OCI-LY7 (cell line): ENCODE data around the gene DNAJC5G. TPM values are rescaled to one million over a fixed set of nuclear protein-coding genes. Genes with fewer than 3 reads are reported as not detected.

ENCODE experiments used
- Bru-seq: library from RNA; stranded (reverse); fragments of 400-500 nt; gene quantifications from one replicate; lab custom pipeline; 2021; lab: Mats Ljungman, UMichigan
- BruChase-seq, 2 experiments: library from RNA; stranded (reverse); fragments of 400-500 nt; gene quantifications; one replicate each; lab custom pipeline; 2021; lab: Mats Ljungman, UMichigan
- BruUV-seq: library from RNA; stranded (reverse); fragments of 400-500 nt; replicated peaks from 2 replicates; lab custom pipeline; 2021; lab: Mats Ljungman, UMichigan
- CTCF ChIA-PET: fragments of 300-600 bp; sonication (Branson Sonifier 250); formaldehyde crosslinking; loops from one replicate; lab custom pipeline; 2022; ENCODE audit warnings: antibody characterized with exemption; ENCODE audit not compliant: unreplicated experiment; lab: Charles Lee
- POLR2A ChIA-PET: fragments of 300-600 bp; sonication (Branson Sonifier 250); formaldehyde crosslinking; loops from one replicate; lab custom pipeline; 2022; ENCODE audit warnings: antibody characterized with exemption; lab: Charles Lee
- DNase-seq: peaks from one replicate; pipeline ENCODE4 v3.0.0-alpha.2; 2015; ENCODE audit warnings: low spot score
- H2AFZ ChIP-seq: fragments of 200-600 bp; sonication (generic), shearing (Covaris generic); 2 replicates; pipeline ENCODE4 v1.6.1; 2014; ENCODE audit warnings: mild to moderate bottlenecking, antibody characterized with exemption, low read length, moderate library complexity
- H3K27ac ChIP-seq: fragments of 200-600 bp; sonication (generic); 2 replicates; pipeline ENCODE4 v1.5.1; 2014; ENCODE audit warnings: mixed run types, low read depth, mild to moderate bottlenecking, moderate library complexity, low read length, inconsistent platforms; ENCODE audit not compliant: poor library complexity, severe bottlenecking
- H3K36me3 ChIP-seq: fragments of 200-600 bp; sonication (generic); 2 replicates; pipeline ENCODE4 v1.6.1; 2014; ENCODE audit warnings: mild to moderate bottlenecking, antibody characterized with exemption, low read length, moderate library complexity, mixed read lengths; ENCODE audit not compliant: insufficient read depth
- H3K4me1 ChIP-seq: fragments of 200-600 bp; sonication (generic); 2 replicates; pipeline ENCODE4 v1.5.1; 2014; ENCODE audit warnings: mild to moderate bottlenecking, low read length; ENCODE audit not compliant: insufficient read depth, poor library complexity, severe bottlenecking
- H3K4me2 ChIP-seq: fragments of 200-600 bp; sonication (generic); 2 replicates; pipeline ENCODE4 v1.6.1; 2014; ENCODE audit warnings: mild to moderate bottlenecking, low read length
- H3K4me3 ChIP-seq: fragments of 200-600 bp; sonication (generic); 2 replicates; pipeline ENCODE4 v1.5.1; 2014; ENCODE audit warnings: mild to moderate bottlenecking, low read depth, low read length; ENCODE audit not compliant: poor library complexity, severe bottlenecking
- H3K79me2 ChIP-seq: fragments of 200-600 bp; sonication (generic); 2 replicates; pipeline ENCODE4 v1.6.1; 2016; ENCODE audit warnings: low read depth, mild to moderate bottlenecking, low read length, moderate library complexity, mixed read lengths; ENCODE audit not compliant: insufficient read depth
- H3K9me2 ChIP-seq: fragments of 200-600 bp; sonication (generic); 2 replicates; pipeline ENCODE4 v1.6.1; 2016; ENCODE audit warnings: mild to moderate bottlenecking, low read length, mixed read lengths; ENCODE audit not compliant: insufficient read depth
- H3K9me3 ChIP-seq: fragments of 200-600 bp; sonication (generic); 2 replicates; pipeline ENCODE4 v1.6.1; 2014; ENCODE audit warnings: mild to moderate bottlenecking, mixed run types, low read length, mixed read lengths
- H4K20me1 ChIP-seq: fragments of 200-600 bp; sonication (generic); 2 replicates; pipeline ENCODE4 v1.6.1; 2014; ENCODE audit warnings: mild to moderate bottlenecking, antibody characterized with exemption, low read length, moderate library complexity, mixed read lengths; ENCODE audit not compliant: insufficient read depth
- EZH2phosphoT487 ChIP-seq: fragments of 200-600 bp; sonication (generic); IDR thresholded peaks from 2 replicates; pipeline ENCODE4 v1.6.1; 2018; ENCODE audit warnings: low read depth, borderline replicate concordance, mild to moderate bottlenecking, mixed run types, antibody characterized with exemption, low read length, moderate library complexity, mixed read lengths
- intact Hi-C: fragments of 100-400 bp; cut with micrococcal nuclease; formaldehyde crosslinking; loops from one replicate; pipeline ENCODE4 v1.10.0; 2022; ENCODE audit not compliant: unreplicated experiment
- long read RNA-seq: library from polyadenylated mRNA; stranded (forward); transcript quantifications from one replicate; pipeline ENCODE4 v2.0.0, GENCODE V29; 2022
- total RNA-seq, 2 experiments: library from RNA; depleted of rRNA in 1 of 2; stranded (reverse); fragments of >200 nt in 1 of 2; shearing (Covaris generic) in 1 of 2; gene quantifications; 2 replicates each; pipeline ENCODE4 v1.2.3, GENCODE V29; 2014 to 2022
- TF ChIP-seq, protein P1 (sequence below): fragments of 200-600 bp; sonication (generic); conservative IDR thresholded peaks from 2 replicates; pipeline ENCODE4 v1.5.1; 2014; ENCODE audit warnings: mild to moderate bottlenecking, antibody characterized with exemption, low read length, moderate library complexity, mixed read lengths

Gene DNAJC5G, protein sequence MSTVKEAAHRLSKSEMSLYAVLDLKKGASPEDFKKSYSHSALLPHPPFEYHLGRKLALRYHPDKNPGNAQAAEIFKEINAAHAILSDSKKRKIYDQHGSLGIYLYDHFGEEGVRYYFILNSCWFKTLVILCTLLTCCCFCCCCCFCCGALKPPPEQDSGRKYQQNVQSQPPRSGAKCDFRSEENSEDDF
- total RNA-seq (2014; rRNA removed; shearing (Covaris generic)), result 2.7 and 4.7 TPM in 2 replicates
- 18.1 and 18.2 TPM in 2 replicates for total RNA-seq (2022)
- Bru-seq, nascent RNA, result percentile 60 among the genes with signal in this experiment
- BruChase-seq, experiment 1, labeled RNA remaining after a 6-hour chase, result percentile 75 among the genes with signal in this experiment
- BruChase-seq, experiment 2, labeled RNA remaining after a 2-hour chase, result percentile 62 among the genes with signal in this experiment
- long read RNA-seq, partial matches to known transcripts, result 0 of 1 reads
- long read RNA-seq, other reads (novel, unspliced or antisense), result 1 of 1 reads

DNA sequence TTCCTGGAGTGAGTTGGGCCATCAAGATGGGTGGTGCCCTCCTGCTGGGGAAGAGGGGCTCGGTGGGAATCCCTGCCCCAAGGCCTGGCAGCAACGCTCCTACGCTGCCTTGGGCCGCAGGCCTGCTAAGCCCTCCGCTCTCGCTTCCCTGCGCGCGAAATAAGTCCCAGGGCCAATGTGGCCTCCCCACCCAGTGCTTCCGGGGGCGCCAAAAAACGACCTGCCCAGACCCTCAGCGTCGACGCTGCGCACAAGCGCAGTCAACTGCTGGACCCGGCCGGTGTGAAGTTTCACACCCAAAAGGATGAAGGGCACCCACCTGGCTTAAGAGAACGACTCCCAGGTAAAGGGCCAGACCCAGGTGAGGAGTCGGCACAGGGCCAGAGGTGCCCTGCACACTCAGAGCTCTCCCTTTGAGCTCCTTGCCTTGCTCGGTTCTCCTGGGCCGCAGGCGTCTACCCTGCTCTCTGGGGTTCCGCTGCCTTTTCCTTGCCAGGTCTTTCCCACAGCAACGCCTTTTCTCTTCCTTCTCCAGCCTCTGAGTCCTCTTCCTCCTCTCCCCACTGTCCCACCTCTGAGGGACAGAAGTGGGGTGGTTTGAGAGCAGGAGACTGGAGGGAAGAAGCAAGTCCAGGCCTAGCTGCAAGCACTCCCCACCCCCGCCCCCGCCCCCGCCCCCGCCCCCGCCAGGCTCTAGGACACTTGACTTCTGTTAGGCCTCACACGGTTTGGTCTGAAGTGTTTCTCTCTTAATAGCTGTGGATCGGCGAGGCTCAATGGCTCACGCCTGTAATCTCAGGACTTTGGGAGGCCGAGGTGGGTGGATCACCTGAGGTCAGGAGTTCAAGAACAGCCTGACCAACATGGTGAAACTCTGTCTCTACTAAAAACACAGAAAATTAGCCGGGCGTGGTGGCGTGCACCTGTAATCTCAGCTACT is at the start of gene DNAJC5G:
Gene DNAJC5G (plus strand): TSS at position 223 of the 940 bp plus-strand sequence. CDS start 1,296 bp downstream, outside the sequence.
- BruUV-seq, result no TSS peak
- Histone ChIP-seq H3K27ac (no peak within 1 kb of the TSS), H3K4me1 (peaks cover 48% of the 10 kb centered on the region), H3K4me2 (no peak within 1 kb of the TSS), H2AFZ (no peak within 1 kb of the TSS), H4K20me1 (no peaks in the 10 kb centered on the region), H3K79me2 (no peaks in the 10 kb centered on the region), H3K9me3 (no peaks in the 10 kb centered on the region), H3K36me3 (no peaks in the 10 kb centered on the region), H3K9me2 (no peaks in the 10 kb centered on the region), H3K4me3 (no peak within 1 kb of the TSS)
- ChIA-PET CTCF (interaction anchor here (0.7 kb wide), 1 partner anchor 671 kb away, joined by 3 read pairs; no protein-coding TSS in a partner anchor), POLR2A (interaction anchor here (0.6 kb wide), 1 partner anchor 59 kb away, joined by 3 read pairs; no protein-coding TSS in a partner anchor)
- intact Hi-C loops, result no loop called here
- DNase-seq, result no peak
- TF ChIP-seq, protein P1, sequence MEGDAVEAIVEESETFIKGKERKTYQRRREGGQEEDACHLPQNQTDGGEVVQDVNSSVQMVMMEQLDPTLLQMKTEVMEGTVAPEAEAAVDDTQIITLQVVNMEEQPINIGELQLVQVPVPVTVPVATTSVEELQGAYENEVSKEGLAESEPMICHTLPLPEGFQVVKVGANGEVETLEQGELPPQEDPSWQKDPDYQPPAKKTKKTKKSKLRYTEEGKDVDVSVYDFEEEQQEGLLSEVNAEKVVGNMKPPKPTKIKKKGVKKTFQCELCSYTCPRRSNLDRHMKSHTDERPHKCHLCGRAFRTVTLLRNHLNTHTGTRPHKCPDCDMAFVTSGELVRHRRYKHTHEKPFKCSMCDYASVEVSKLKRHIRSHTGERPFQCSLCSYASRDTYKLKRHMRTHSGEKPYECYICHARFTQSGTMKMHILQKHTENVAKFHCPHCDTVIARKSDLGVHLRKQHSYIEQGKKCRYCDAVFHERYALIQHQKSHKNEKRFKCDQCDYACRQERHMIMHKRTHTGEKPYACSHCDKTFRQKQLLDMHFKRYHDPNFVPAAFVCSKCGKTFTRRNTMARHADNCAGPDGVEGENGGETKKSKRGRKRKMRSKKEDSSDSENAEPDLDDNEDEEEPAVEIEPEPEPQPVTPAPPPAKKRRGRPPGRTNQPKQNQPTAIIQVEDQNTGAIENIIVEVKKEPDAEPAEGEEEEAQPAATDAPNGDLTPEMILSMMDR, result no peak
- TF ChIP-seq EZH2phosphoT487, result no peak

DNA sequence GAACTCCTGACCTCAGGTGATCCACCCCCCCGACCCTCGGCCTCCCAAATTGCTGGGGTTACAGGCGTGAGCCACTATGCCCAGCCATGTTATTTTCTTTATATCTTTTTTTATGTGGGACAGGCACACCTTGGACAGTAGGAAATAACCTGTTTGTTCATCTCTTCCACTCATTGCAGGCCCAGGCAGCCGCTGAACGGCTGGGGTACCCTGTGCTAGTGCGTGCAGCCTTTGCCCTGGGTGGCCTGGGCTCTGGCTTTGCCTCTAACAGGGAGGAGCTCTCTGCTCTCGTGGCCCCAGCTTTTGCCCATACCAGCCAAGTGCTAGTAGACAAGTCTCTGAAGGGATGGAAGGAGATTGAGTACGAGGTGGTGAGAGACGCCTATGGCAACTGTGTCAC is 49.7 kb upstream of the DNAJC5G start:
- H3K4me1 ChIP-seq, result no peaks in the 10 kb centered on the region
- DNase-seq, result no peak
- H3K4me3 ChIP-seq, result no peak overlapping the region
- no peaks in the 10 kb centered on the region for H3K9me3 ChIP-seq
- peaks cover 98% of the 10 kb centered on the region for H3K36me3 ChIP-seq
- intact Hi-C loops, result no loop called here
- POLR2A ChIA-PET, result no interaction called here
- BruUV-seq, result no TSS peak
- H3K79me2 ChIP-seq, result peaks cover 16% of the 10 kb centered on the region; the same call in 1 of the 2 replicates
- no peak overlapping the region for H3K27ac ChIP-seq
- H3K9me2 ChIP-seq, result no peaks in the 10 kb centered on the region
- CTCF ChIA-PET, result no interaction called here
- no peak overlapping the region for H3K4me2 ChIP-seq
- TF ChIP-seq EZH2phosphoT487, result no peak
- TF ChIP-seq, protein P1, result no peak
- peaks cover 8% of the 10 kb centered on the region for H4K20me1 ChIP-seq
- no peak overlapping the region for H2AFZ ChIP-seq
